ENCODE measurements around the gene KLHDC10.

Gene KLHDC10

DNA sequence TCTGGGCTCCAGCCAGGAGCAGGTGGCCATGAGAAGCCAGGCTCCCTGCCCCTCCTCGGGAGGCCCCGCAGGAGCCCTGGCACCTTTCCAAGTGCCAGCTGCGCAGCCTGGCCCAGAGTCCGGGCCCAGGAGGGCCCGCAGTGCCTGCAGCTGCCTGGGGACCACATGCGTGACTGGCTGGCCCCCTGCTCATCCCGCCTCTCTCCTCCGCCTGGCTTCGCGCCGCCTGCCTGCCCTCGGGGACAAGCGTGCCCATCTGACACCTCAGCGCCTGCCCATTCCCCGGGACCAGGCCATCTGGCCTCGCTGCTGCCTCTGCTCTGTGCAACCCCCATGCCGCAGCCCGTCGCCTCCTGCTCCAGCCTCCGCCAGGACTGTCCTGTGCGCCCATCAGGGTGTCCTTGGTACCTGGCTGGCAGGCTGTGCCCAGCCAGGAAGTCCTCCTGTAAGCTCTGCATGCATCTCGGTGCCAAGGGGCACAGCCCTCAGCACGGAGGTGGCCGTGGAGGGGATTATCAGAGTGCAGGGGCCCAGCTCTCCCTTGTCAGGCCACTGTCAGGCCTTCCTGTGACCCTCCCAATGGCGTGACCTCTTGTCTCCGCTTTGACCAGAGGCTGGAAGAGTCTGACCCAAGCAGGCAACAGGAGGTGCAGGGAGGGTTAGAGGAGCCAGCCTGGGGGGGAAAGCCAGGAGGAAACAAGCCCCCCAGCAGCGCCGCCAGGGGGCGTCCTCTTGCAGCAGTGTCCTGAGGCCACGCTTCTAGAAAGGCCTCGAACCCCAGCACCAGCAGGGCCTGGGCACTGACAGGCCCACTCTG is 84.4 kb downstream of the KLHDC10 start:
- no peak overlapping the region for H3K4me3 ChIP-seq (ENCODE audit: control insufficient read depth, low read depth, low read length)
- DNase-seq (ENCODE audit: low read depth): no peak
- TF ChIP-seq, protein P1, sequence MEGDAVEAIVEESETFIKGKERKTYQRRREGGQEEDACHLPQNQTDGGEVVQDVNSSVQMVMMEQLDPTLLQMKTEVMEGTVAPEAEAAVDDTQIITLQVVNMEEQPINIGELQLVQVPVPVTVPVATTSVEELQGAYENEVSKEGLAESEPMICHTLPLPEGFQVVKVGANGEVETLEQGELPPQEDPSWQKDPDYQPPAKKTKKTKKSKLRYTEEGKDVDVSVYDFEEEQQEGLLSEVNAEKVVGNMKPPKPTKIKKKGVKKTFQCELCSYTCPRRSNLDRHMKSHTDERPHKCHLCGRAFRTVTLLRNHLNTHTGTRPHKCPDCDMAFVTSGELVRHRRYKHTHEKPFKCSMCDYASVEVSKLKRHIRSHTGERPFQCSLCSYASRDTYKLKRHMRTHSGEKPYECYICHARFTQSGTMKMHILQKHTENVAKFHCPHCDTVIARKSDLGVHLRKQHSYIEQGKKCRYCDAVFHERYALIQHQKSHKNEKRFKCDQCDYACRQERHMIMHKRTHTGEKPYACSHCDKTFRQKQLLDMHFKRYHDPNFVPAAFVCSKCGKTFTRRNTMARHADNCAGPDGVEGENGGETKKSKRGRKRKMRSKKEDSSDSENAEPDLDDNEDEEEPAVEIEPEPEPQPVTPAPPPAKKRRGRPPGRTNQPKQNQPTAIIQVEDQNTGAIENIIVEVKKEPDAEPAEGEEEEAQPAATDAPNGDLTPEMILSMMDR (IDR thresholded peaks at IDR 0.05; ENCODE audit: control insufficient read depth, insufficient read depth, low read depth, low read length, missing control alignments): peak; percentile 34

DNA sequence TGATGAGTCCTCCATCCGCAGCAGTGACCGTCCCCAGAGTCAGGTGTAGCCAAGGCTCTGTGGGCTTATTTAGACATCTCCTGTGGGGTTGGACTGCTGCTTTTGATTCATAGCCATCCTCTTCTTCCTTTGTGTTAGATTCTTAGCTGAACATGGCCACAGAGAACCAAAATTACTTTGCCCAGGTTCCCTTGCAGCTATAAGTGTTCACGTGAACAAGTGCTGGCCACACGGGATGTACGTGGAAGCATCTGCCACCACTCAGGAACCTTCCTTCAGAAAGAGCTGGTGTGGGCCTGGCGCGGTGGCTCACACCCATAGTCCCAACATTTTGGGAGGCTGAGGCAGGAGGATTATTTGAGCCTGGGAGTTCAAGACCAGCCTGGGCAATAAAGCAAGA is 85.8 kb downstream of the KLHDC10 start:
- no peak for DNase-seq (ENCODE audit: low read depth)
- TF ChIP-seq, protein P1 (IDR thresholded peaks at IDR 0.05; ENCODE audit: control insufficient read depth, insufficient read depth, low read depth, low read length, missing control alignments): no peak
- no peak overlapping the region for H3K4me3 ChIP-seq (ENCODE audit: control insufficient read depth, low read depth, low read length)

DNA sequence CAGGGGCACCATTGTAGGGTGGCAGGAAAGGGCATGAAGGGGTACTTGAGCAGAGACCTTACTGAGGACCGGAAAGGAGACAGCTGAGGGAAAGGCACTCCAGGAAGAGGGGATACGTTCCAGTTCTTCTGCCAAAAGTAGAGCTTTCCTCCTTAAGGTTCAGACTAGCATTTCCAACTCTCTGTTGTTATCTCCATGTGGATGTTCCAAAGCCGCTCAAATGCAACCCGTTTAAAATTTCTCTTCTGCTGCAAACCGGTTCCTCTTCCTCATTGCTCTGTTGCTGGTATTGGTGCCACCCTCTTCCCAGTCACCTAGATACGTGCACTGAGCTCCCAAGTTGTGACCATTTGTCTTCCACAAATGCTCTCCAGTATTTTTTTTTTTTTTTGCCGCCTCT is 87.4 kb downstream of the KLHDC10 start:
- TF ChIP-seq, protein P1 (IDR thresholded peaks at IDR 0.05; ENCODE audit: control insufficient read depth, insufficient read depth, low read depth, low read length, missing control alignments): no peak
- H3K4me3 ChIP-seq (ENCODE audit: control insufficient read depth, low read depth, low read length): no peak overlapping the region
- DNase-seq (ENCODE audit: low read depth): no peak

DNA sequence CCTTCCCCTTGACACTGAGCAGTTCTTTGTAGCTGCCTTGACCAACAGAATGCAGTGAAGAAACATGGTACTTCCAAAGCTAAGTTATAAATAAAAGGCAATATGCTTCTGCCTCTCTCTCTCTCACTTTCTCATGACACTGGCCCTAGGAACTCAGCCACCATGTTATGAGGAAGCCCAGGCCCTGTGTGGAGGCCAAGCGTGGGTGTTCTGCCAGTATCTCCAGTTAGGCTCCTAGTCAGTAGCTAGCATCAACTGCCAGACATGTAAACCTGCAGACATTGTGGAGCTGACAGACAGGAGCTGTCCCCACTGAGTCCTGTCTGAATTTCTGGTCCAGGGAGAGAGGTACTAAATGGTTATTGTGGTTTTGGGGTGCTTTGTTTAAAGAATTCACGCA is 89.7 kb downstream of the KLHDC10 start:
- TF ChIP-seq, protein P1 (IDR thresholded peaks at IDR 0.05; ENCODE audit: control insufficient read depth, insufficient read depth, low read depth, low read length, missing control alignments): no peak
- H3K4me3 ChIP-seq (ENCODE audit: control insufficient read depth, low read depth, low read length): no peak overlapping the region
- no peak for DNase-seq (ENCODE audit: low read depth)

DNA sequence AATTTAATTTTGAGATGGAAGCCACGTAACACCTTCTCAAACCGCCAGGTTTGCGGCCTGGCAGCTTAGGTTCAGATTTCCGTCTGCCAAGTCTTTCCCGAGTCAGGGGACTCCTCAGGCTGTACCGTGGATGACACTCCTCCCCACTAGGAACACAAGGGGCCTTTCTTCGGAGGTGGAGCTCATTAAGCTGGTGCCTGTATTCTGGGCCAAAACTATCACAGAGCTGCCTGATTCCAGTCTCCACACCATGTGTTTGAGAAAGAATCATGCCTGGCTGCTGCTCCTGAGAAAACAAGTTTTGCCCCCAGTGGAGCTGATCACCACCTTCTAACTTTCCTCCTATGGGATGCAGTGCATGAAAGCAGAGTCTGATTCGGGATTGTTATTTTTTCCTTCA is 90.1 kb downstream of the KLHDC10 start:
- DNase-seq (ENCODE audit: low read depth): no peak
- TF ChIP-seq, protein P1 (IDR thresholded peaks at IDR 0.05; ENCODE audit: control insufficient read depth, insufficient read depth, low read depth, low read length, missing control alignments): no peak
- H3K4me3 ChIP-seq (ENCODE audit: control insufficient read depth, low read depth, low read length): no peak overlapping the region

DNA sequence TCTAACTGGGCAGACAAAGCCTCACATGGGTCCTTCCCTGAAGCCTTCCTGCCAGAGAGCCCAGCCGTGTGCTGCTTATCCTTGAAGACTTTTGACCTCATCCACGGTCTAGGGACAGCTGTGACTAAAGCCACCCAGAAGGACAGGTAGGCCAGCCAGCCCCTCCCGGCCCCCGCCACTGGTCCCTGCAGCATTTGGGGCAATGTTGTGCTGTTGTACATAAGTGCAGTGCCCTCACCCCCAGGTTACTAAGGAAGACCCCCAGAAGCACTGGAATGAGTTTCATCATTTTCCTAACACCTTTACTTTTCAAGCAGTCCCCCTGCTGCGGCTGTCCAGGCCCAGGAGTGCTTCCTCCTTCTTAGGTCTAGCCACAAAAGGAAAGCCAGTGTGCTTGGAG is 91.9 kb downstream of the KLHDC10 start:
- no peak overlapping the region for H3K4me3 ChIP-seq (ENCODE audit: control insufficient read depth, low read depth, low read length)
- TF ChIP-seq, protein P1 (IDR thresholded peaks at IDR 0.05; ENCODE audit: control insufficient read depth, insufficient read depth, low read depth, low read length, missing control alignments): no peak
- no peak for DNase-seq (ENCODE audit: low read depth)

Measured in AG09309 (cell line).